RCC 7860 (cell line): ENCODE data around the gene PDE1C.
A peak's percentile ranks its signal among the peaks of the same experiment; 100 is the strongest.

Experiments used
- DNase-seq: peaks from one replicate; pipeline ENCODE4 v3.0.0-alpha.2; 2015; ENCODE audit warnings: low spot score
- FAIRE-seq: peaks from 2 replicates; lab custom pipeline; 2012; peaks lifted over from hg19 to GRCh38; lab: Jason Lieb, UNC

PDE1C gene

GRCh38 chr7:31791881-31792280 lies 278.3 kb downstream of the PDE1C start:
- no peak for DNase-seq
- no peak for FAIRE-seq

DNA sequence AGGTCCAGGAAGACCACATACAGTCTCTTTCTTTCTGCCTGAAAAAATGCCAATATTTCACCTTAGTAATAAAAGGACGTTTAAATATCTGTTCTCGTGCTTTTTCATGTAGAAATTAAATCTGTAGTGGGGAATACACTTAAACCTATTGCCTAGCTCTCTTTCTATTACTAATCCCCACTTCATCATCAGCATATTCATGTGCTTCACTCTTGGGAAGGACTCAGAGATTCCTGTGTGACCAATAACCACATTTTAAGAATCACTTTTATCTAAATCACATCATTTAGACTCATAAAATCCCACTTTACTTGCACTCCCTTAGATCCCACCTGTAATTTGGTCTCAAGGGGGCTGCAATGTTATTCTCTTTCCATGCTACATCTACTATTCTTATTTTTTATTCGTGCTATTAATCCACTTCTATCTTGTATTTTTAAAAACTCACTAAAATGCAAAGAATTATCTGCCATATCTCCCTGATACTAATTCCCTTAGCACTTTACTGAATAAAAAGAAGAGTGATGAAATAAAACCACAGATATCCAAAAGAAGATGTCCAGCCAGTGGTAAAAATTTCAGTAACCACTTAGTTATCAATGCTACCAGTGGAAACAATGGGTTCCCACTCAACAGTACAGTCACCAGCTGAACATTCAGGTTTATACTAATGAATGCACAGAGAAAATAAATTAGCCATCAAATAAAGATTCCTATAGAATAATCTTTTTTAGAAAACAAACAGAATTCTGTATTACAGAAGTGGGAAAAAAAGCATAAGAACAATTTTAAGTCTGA lies 281.1 kb downstream of the PDE1C start:
- DNase-seq (no peak), FAIRE-seq (no peak)

DNA sequence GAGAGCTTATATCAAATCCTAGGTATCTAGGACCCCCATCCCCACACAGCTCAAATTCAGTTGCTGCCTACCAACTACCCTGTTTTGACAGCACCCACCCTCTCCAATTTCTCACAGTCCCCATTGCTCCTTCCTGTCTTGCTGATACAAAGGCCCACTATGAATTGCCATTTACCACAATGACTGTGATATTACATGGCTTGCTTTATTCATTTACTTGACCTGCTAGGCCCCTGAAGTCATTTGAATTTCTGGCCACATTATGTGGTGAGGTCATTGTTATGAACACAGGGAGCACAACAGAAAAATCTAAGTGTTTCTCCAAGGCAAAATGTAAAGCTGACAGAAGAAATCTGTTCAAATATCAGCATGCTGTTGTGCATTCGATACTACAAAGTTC lies 281.8 kb downstream of the PDE1C start:
- DNase-seq (peak; percentile 60), FAIRE-seq (peak; percentile 74)

DNA sequence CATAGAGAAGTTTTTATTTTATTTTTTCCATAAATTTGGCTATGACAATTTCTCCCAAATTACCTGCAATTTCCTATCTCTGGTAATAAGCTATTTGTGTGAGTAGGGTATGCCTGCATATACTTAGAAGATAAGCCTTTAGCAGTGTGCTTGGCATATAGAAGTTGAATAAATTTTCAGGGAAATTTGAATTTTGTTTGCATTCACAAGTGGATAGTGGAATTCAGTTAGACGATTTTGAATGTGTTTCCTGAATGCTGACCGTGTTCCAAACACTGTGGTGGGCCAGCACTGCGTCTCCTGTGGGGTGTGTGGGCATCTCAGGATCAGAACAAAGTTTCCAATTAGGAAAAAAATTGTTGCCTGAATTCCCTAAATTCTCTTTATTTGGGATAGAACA lies 283.9 kb downstream of the PDE1C start:
- DNase-seq (no peak), FAIRE-seq (no peak)

DNA sequence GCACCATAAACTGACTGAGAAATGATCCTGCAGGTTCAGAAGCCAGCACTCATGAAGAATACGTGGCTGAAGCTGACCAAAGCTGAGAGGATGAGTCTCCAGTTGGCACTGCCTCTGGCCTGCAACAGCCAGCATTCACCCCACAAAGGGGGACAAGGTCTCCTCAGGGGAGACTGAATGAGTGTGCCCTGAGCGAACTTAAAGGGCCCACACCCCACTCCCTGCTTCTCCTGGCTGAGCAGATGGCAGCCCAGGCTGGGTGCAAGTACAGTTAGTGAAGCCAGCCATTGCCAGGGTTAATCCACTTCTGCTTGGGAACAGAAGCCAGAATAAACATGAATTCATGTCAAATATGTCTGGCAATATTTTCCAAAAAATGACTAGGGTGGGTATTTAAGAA lies 285.1 kb downstream of the PDE1C start:
- DNase-seq (no peak), FAIRE-seq (no peak)

DNA sequence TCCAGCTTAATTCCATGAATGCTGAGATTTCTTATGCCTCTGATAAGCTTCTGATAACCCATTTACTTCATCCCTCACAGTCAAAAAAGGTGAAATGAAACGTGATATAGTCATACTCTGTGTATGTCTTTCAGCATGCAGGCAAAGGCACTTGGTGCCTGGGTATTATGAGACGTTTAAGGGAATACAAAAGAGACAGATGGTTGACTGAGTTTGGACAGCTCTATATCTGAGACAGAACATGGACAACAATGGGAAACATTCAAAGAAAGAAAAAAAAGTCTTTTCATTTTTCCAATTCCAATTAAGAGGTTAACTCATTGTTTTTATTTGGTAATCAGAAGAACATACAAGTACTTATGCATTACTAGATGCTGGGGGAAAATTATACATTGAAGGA lies 287.0 kb downstream of the PDE1C start:
- no peak for FAIRE-seq
- no peak for DNase-seq

DNA sequence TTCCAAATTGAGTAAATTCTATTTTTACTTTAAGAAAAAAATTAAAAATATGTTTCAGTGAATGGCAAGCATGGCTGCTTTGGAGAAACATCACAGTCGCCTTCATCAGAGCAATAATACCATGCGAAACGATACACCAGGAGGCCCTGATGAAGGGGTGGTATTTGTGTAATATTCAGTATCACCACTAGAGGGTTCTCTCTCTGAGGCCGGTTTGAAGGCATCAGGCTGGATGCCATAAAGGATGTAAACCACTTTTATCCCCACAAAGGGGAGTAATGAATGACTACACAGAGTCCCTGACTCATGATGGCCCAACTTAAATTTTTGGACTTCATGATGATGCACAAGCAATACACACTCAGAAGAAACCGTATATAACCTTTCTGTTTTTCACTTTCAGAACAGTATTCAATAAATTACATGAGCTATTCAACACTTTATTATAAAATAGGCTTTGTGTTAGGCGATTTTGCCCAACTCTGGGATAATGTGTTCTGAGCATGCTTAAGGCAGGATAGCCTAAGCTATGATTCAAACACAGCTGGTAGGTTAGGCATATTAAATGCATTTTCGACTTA lies 287.7 kb downstream of the PDE1C start:
- peak; percentile 60 for DNase-seq
- FAIRE-seq, result peak; percentile 63

- FAIRE-seq, result no peak
Observed at GRCh38 chr7:31778296-31778695, 291.9 kb downstream of the PDE1C start.

GRCh38 chr7:31776616-31777015 lies 293.6 kb downstream of the PDE1C start:
- peak; percentile 71 for DNase-seq
- peak; percentile 76 for FAIRE-seq

More at GRCh38 chr7:31778296-31778695, 291.9 kb downstream of the PDE1C start:
- no peak for DNase-seq

GRCh38 chr7:31775556-31775955 lies 294.7 kb downstream of the PDE1C start:
- DNase-seq, result no peak
- FAIRE-seq, result no peak

DNA sequence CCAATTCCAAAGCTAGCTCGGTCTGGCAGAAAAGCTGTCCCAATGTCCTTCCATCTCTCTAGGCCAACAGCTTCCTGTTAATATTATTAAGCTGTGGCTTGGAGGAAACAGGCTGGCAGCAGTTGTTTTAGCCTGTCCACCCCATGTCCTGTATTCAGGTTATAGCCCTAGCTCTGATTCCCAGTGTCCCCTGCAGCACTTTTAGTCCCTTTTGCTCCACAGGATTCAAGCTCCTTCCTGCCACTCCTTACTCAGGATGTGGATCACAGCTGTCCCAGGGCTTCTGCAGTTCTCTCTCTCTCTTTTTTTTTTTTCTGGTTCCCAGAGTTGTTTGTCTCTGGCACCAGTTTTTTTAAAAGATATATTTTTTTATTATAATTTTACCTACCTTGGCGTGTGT lies 298.0 kb downstream of the PDE1C start:
- FAIRE-seq (no peak), DNase-seq (no peak)

DNA sequence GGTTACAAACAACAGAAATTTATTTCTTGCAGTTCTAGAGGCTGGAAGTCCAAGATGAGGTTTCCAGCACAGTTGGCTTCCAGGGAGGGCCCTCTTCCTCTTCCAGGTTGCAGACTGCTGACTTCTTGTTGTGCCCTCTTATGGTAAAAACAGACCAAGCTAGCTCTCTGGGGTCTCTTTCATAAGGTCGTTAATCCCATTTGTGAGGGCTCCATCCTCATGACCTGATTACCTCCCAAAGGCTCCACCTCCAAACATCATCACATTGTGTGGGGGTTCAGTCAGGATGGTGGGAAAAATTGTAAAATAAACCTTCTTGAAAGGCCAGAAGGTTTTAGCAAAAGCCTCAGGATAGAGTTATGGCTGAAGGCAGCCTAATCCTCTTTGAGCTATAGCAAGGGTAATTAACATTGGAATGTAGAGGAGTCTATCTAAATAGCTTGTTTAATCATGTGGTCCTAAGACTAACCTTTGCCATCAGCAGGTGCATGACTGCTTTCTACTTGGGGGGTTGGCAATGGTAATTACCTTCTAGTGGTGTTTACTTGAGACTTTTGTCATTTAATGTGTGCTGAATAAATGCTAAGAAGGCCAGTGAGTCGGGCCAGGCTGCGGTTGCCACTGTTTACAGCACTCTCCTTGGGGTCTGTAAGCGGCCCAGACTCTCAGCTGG lies 302.4 kb downstream of the PDE1C start:
- no peak for FAIRE-seq
- no peak for DNase-seq

- DNase-seq (no peak), FAIRE-seq (no peak)
Observed at GRCh38 chr7:31764462-31764861, 305.7 kb downstream of the PDE1C start.

DNA sequence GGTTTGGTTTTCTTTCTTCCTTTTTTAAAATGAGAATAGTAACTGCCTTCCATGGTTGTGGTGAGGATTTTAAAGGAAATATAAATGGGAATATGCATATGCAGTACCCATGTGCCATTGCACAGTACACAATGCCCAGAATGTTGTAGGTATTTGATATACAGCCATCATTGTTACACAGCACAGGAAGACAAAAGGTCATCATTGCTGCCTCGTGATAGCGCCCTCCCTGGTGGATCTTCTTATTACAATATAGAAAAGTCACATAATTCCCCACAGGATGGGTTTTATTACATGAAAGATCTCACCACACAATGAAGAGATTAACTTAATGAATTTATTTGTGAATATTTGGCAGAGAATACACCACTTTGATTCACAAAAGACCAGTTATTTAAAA lies 306.7 kb downstream of the PDE1C start:
- FAIRE-seq (no peak), DNase-seq (no peak)

DNA sequence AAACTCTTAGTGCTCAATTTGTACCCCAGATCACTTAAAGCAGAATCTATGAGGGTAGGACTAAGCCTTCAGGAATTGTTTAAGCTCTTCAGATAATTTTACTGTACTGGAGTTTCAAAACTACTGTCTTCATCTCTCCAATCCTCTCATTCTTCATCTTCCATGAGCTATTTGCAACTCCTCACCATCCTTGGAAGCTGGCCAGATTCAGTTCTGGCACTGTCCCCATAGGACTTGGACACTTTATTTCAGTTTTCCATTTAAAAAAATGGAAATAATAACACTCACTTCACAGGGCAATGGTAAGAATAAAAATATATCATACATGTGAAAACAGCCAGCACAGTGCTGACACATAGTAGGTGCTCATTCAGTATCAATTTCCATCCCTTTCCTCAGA lies 308.6 kb downstream of the PDE1C start:
- FAIRE-seq (no peak), DNase-seq (no peak)

DNA sequence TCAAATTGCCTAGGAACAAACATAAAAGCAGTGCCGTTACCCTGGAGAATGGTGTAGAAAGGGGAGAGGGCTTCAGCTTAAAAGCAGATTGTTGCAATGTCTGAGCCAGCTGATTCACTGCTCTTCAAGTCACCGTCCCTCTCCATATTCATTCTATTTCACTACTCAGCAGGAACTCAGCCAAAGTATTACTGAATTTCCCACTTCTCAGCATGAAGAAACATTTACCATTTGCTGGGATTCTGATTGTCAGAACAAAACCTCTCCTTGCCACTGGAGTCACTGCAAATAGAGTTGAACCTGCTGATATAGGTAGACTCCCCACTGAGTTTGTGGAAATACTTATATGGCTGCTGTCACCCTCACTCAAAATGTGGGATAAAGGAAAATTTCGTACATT lies 311.5 kb downstream of the PDE1C start:
- DNase-seq (no peak), FAIRE-seq (no peak)

GRCh38 chr7:31751726-31752125 lies 318.5 kb downstream of the PDE1C start:
- FAIRE-seq, result no peak
- no peak for DNase-seq

GRCh38 chr7:31748084-31748483 lies 322.1 kb downstream of the PDE1C start:
- FAIRE-seq, result no peak
- DNase-seq, result no peak

DNA sequence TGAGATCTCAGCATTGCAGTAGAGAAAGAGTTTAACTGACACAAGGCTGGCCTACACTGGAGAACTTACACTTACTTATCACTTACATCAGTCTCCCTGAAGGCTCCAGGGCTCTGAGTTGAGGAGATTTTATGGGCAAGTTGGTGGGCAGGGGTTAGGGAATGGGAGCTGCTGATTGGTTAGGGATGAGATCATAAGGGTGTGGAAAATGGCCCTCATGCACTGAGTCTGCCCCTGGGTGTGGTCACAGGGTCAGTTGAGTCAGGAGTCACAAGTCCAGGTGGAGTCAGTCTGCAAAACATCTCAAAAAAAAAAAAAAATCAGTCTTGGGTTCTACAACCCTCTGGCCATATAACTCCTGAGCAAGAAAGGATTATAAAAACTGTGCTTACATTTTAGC lies 322.7 kb downstream of the PDE1C start:
- FAIRE-seq, result no peak

DNA sequence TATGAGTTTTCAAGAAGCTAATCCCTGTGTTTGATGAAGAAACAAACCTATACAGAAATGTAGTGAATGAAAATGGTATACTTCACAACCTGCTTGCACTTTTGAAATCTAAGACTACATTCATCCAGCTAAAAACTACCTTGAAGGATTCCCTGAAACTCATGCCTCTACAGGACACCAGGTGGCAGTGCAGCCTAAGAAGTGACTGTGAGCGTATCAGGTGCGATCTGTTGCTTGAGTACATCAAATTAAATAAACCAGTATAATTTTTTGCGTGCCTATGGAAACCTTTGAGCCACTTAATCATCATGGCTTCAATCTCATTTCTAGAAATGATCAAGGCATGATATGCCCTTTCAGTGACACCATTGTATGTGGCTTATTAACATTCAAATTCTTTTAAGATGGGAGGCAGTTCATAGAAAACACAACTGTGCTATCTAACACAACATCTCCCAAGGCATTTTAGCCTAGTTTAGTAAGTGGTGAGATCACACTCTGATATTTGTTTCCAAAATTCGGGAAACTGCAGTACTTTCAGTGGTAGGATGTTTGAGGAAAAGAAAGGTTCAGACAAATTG lies 325.8 kb downstream of the PDE1C start:
- peak; percentile 74 for FAIRE-seq
- peak; percentile 67 for DNase-seq

More for the DNA sequence above, 322.7 kb downstream of the PDE1C start:
- no peak for DNase-seq

DNA sequence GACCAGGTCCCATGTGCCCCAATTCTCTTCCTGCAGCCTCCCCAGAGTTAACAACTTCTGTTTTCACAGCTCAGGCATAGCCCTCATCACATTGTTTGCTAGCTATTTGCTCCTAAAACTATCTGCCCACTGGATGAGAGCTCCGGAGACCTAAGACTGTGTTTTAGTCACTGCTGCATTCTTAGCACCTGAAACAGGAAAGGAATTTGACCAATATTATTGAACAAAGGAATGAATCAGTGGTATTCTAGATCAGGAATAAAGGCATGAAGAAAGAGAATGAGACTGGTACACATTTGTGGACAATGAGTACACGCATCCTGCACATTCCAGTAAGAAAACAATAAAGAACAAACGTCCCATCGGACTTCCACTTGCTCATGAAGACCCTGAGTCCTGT lies 328.4 kb downstream of the PDE1C start:
- DNase-seq, result no peak
- FAIRE-seq, result no peak
